GM13977 (cell line): Measurements from ENCODE around the gene FADS1.

Experiments used
- DNase-seq: peaks from one replicate; pipeline ENCODE4 v3.0.0; 2012; ENCODE audit warnings: low spot score
- CTCF ChIP-seq: IDR thresholded peaks from 2 replicates; pipeline ENCODE4 v1.5.1; 2012; ENCODE audit warnings: mild to moderate bottlenecking, control low read depth; ENCODE audit not compliant: insufficient read depth; ENCODE audit errors: extremely low read depth, missing control alignments
- in situ Hi-C: fragments of 300-500 bp; cut with MboI; formaldehyde crosslinking; loops from one replicate; pipeline ENCODE4 v1.12.0; 2022; ENCODE audit warnings: low sequenced_read_pairs, low pct_unique_long_range_greater_than_20kb, mixed read lengths, inconsistent platforms; ENCODE audit not compliant: unreplicated experiment

Gene FADS1

GRCh38 chr11:61861634-61862033 is 44.8 kb upstream of the FADS1 start:
- no peak for DNase-seq
- no peak for TF ChIP-seq CTCF
- in situ Hi-C loops = no loop called here

GRCh38 chr11:61860054-61860903 is 43.5 kb upstream of the FADS1 start:
- TF ChIP-seq CTCF = no peak
- DNase-seq = no peak
- in situ Hi-C loops = no loop called here

- no peak for DNase-seq
- TF ChIP-seq CTCF = no peak
- in situ Hi-C loops = no loop called here
Measured at GRCh38 chr11:61855939-61856680, 39.3 kb upstream of the FADS1 start.

- TF ChIP-seq CTCF = no peak
- no peak for DNase-seq
- in situ Hi-C loops = no loop called here
Measured at GRCh38 chr11:61854966-61855714, 38.3 kb upstream of the FADS1 start.

GRCh38 chr11:61854206-61854895 is 37.5 kb upstream of the FADS1 start:
- TF ChIP-seq CTCF = no peak
- in situ Hi-C loops = no loop called here
- no peak for DNase-seq

GRCh38 chr11:61853698-61854169 is 36.9 kb upstream of the FADS1 start:
- no peak for DNase-seq
- no peak for TF ChIP-seq CTCF
- in situ Hi-C loops = no loop called here
